ENCODE measurements around the gene NUP85.
A peak's percentile ranks its signal among the peaks of the same experiment; 100 is the strongest.
"Not testable (repeated sequence)": the region's sequence is repeated elsewhere in the genome, so short reads cannot be mapped to it uniquely, and the experiment has no call there.

NUP85 gene

DNA sequence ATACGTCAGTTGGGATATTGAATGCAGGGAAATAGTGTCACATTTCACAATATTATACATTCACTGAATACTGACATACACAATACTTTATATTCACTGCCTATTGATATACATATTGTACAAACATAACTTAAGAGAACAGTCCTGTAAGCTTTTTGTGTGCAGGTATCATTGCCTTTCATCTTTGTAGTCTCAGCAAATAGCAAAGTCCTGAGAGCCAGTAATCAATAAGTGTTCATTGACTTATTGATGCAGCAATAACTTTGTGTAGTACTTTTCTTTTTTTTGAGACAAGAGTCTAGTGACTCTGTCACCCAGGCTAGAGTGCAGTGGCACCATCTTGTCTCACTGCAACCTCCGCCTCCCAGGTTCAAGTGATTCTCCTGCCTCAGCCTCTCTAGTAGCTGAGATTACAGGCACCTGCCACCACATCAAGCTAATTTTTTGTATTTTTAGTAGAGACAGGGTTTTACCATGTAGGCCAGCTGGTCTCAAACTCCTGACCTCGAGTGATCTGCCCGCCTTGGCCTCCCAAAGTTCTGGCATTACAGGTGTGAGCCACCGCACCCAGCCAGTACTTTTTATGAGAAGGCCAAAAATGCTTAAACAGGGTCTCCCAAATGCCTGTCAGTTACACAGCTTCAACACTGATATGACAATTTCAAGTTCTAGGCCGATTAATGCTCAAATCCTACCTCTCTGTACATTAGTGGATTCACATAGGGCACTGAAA is 5.4 kb upstream of the NUP85 start:
- no peak for DNase-seq (ENCODE audit: low spot score)

DNA sequence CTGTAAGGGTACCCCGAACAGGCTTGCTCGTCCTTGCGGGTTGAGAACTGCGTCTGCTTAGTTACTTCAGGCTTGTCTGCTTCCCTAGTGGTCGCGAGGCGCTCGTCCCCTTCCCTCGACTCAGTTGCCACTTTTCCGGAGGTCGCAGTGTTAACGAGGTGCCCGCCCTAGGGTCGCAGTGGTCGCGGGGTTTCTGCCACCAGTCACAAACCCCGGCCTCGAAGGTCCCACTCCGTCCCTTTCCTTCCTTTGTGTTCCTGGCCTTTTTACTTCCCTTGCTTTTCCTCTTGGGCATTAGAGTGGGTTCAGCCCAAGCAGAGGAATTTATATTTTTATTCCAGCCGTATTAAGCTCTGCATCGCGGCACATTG is 299 bp downstream of the NUP85 start:
- no peak for DNase-seq (ENCODE audit: low spot score)

DNA sequence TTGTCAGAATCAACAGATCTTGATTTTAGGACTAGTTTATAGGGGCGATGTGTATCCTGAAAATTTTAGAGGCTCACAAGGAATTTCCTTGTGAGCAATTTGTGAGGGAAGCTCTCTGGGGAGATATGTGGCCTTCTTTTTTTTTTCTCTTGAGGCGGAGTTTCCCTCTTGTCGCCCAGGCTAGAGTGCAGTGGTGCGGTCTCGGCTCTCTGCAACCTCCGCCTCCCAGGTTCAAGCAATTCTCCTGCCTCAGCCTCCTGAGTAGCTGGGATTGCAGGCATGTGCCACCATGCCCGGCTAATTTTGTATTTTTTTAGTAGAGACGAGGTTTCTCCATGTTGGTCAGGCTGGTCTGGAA is 1.6 kb downstream of the NUP85 start:
- DNase-seq (ENCODE audit: low spot score): not testable (repeated sequence)

DNA sequence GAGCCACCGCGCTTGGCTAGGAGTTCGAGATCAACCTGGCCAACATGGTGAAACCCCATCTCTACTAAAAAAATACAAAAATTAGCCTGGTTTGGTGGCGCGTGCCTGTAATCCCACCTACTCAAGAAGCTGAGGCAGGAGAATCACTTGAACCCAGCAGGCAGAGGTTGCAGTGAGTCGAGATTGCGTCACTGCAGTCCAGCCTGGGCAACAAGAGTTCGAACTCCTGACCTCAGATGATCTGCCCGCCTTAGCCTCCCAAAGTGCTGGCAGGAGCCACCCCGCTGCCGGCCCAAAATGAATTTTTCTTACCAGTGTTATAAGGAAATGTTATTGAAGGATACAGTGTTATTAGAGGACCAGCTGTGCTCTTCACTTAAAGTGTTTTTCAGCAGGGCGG is 2.3 kb downstream of the NUP85 start:
- DNase-seq (ENCODE audit: low spot score): no peak

DNA sequence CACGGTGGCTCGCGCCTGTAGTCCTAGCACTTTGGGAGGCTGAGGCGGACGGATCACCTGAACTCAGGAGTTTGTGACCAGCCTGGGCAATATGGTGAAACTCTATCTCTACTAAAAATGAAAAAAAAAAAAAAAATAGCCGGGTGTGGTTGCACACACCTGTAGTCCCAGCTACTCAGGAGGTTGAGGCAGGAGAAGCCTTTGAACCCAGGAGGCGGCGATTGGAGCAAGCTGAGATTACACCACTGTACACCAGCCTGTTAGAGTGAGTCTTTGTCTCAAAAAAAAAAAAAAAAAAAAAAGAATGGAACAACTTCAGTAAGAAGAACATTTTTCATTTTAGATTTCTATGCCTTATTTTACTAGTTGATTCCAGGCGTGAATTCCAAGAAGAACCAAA is 2.7 kb downstream of the NUP85 start:
- no peak for DNase-seq (ENCODE audit: low spot score)

DNA sequence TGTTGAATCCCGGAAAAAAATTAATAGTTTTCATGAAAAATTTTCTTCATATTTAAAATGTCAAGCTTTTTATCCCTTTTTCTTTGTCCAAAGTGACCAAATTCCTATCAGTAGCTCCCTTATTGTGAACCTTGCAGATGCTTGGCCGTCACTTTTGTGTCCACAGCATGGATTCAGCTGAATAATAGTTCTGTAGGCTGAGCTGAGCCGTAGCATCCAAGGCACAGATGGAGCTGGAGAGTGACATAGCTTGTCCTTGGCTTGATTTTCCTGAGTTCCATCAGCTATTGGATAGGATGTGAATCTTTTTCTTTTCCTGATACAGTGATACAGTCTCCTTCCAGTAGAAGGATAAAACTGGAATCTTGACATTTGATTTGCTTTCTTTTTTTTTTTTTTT is 3.6 kb downstream of the NUP85 start:
- no peak for DNase-seq (ENCODE audit: low spot score)

DNA sequence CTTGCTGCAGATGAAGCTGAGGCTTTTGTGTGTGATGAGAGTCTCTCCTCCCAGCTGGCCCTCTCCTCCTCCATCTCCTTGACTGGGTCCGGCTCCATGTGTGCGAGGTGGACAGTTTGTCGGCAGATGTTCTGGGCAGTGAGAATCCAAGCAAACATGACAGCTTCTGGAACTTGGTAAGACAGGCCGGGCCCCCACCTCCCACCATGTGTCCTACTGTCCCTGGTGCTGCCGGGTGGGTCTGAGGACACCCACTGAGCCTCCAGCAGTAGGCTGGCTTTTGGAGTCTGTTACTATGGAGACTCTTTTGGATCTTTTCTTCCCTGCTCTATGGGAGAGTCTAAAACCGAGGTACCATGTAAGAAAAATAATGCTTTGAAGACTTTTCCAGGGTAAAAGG is 12.7 kb downstream of the NUP85 start:
- DNase-seq (ENCODE audit: low spot score): no peak

DNA sequence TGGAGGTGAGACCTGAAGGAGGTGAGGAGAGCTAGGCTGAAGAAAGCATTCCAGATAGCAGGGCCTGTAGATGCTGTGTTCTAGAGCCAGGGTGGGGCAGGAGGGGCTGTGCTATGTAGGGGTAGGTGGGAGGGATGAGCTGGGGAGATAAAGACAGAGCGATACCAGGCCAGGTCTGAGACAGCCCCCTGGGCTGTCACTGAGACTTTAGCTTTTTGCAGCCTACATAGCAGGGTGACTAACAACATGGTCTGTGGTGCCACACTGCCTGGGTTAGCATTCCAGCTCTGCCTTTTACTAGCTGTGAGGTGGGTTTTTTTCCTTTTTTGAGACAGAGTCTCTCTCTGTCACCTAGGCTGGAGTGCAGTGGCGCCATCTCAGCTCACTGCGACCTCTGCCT is 14.3 kb downstream of the NUP85 start:
- no peak for DNase-seq (ENCODE audit: low spot score)

DNA sequence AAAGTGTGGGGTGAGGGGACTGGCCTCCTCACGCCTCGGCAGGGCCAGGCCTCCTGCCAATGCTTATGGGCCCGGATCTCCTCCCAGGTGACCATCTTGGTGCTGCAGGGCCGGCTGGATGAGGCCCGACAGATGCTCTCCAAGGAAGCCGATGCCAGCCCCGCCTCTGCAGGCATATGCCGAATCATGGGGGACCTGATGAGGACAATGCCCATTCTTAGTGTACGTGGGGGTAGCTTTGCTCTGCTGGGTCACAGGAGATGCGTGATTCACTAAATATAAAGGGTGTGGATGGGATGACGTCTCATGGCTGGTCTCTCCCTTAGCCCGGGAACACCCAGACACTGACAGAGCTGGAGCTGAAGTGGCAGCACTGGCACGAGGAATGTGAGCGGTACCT is 19.5 kb downstream of the NUP85 start:
- no peak for DNase-seq (ENCODE audit: low spot score)

DNA sequence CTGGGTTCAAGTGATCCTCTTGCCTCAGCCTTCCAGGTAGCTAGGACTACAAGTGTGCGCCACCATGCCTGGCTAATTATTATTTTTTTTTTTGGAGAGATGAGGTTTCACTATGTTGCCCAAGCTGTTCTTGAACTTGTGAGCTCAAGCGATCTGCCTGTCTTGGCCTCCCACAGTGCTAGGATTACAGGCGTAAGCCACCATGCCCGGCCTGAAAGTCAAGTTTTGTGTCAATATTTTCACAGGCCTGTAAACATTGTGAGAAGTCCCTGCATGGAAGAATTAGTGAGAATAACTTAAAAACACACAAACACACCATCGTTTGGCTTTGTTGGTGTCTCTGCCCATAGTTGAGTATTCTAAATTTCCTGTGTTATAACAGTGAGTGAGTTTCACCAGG is 22.2 kb downstream of the NUP85 start:
- no peak for DNase-seq (ENCODE audit: low spot score)

DNA sequence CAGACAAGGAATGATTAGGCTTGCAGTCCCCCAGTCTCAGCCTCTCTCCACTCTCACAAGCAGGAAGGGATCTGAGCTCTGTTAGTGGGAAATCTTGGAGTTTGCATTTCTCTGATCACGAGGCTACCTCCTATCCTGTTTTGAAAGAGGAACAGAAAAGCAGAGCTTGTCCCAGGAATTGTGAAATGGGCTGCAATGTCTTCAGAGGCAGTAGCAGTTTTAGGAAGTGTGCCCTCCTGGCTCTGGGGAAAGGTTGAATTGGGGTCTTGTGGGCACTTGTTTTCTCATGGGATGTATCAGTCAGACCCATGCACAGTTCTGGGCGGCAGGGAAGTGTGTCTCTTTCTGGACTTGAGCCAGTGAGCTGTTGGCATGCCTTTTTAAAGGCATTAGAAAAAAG is 22.8 kb downstream of the NUP85 start:
- DNase-seq (ENCODE audit: low spot score): no peak

DNA sequence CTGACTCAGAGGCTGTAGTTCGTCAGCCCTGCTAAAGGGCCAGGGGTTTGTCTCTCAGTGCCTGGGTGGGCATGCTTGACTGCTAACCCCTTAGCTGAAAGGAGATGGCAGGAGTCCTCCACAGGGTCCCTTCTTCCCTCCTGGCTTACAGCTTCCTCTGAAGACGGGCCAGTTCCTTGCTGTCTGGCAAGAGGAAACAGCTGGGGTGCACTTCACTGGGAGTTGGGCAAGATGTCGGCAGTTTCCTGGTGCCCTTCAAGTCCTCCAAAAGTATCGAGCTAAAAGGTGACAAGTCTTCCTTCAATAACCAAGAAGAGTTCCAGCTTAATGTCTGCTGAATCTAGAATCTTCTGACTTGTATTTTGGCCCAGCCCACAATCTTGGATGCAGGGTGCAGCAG is 23.4 kb downstream of the NUP85 start:
- no peak for DNase-seq (ENCODE audit: low spot score)

DNA sequence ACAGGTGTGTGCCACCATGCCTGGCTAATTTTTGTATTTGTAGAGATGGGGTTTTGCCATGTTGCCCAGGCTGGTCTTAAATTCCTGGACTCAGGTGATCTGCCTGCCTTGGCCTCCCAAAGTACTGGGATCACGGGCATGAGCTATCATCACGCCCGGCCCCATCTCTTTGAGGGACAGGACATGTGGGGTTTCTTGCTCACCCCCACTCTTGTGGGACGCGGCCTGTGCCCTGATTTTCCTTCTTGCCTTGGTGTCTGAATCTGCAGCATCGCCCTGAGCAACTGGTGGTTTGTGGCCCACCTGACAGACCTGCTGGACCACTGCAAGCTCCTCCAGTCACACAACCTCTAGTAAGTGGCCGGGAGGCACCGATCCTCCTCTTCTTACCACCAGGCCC is 25.6 kb downstream of the NUP85 start:
- DNase-seq (ENCODE audit: low spot score): no peak

DNA sequence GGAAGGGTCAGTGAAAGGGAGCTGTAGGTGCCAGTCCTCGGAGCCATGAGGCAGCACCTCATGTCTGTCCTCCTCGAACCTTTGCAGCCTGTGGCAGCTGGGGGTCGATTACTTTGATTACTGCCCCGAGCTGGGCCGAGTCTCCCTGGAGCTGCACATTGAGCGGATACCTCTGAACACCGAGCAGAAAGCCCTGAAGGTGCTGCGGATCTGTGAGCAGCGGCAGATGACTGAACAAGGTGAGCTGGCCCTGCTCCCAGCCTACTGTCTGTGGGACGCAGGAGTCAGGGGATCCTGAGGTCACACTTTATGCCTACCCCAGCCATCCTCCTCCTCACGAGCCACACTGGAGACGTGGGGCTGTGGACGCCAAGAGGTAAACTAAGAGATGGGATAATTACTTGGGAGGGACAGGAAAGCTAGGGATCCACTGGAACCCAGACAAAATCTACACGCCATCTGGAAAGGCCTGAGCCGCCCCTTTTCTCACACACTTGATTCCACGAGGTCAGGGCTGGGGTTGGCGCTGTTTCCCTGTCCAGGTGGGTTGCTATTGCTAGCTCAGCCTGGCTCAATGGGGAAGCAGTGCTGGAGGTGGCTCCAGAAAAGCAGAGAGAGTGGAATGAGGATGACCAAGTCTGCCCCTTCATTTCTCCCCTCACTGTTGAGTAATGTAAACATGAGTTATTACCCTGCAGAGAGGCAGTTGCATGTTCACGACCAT is 26.4 kb downstream of the NUP85 start:
- DNase-seq (ENCODE audit: low spot score): no peak

DNA sequence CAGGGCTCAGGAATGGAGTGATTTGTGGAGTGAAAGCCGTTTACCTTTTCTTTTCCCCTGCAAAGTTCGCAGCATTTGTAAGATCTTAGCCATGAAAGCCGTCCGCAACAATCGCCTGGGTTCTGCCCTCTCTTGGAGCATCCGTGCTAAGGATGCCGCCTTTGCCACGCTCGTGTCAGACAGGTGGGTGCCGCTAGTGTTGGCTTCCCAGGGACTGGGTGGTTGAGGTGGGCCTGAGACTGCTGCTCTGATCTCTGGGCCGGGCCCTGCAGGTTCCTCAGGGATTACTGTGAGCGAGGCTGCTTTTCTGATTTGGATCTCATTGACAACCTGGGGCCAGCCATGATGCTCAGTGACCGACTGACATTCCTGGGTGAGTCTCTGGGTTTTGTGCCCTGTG is 27.3 kb downstream of the NUP85 start:
- DNase-seq (ENCODE audit: low spot score): no peak

DNA sequence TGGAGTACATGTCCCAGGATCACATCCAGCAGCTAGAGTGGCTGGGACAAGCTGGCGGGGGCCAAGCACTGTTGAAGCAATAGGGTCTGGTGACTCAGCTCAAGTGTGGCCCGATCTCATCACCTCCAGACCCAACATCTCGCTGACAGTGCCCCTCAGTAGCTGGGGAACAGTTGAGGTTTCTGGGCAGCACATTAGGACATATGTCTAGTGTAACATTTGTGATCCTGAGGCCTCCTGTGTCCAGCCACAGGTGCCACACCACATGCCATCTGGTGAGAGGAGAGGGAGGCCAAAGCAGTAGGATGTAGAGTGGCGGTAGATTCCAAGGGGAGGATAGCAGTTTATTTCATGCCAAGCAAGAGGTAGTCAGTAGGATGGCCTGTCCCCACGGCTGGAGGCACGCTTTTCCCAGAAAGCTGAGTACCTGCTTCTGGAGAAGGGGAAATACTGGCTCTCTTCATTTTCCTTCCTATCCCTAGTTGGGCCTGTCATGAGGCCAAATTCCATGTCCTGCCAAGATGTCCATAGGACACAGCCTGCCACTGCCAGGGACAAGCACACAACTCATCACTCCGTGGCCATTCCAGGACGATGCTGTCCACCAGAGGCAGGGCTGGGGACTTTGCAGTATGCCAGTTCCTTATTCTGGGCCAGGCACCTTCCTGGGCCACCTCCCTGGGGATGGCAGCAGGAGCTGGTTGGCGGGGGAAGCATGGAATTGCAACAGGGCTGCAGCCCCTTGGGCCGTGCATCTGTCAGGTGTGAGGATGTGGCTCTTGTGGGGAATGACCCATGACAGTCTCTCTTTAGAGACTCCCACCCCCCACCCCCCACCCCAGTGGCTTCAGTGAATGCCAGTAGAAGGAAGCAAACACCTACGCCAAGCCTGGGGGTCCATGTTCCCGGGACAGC is 31.9 kb downstream of the NUP85 start:
- DNase-seq (ENCODE audit: low spot score): no peak

DNA sequence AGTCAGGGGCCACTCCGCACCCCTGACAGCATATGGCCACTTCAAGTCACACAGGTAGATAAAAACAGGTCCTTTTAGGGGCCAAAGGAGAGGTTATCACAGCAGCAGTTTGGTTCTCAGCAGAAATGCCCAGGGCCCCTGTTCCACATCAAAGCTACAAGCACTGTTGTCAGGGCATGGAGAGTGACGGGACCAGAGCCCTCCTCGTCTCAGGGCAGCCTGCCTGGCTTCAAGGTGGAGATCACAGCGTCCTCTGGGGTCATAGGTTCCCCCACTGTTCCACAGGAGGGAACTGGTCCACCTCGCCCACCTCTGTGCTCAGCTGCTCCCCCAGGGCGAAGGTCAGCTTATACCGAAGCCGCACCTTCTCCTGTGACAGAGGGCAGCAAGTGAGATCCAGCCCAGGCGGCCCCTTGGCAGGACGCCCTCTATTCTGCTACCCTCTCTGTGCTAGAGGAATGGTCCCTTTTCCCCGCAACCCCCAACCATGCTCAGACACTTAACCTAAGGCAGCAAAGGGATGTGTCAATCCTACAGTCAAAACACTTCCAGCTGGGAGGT is 32.6 kb downstream of the NUP85 start:
- no peak for DNase-seq (ENCODE audit: low spot score)

DNA sequence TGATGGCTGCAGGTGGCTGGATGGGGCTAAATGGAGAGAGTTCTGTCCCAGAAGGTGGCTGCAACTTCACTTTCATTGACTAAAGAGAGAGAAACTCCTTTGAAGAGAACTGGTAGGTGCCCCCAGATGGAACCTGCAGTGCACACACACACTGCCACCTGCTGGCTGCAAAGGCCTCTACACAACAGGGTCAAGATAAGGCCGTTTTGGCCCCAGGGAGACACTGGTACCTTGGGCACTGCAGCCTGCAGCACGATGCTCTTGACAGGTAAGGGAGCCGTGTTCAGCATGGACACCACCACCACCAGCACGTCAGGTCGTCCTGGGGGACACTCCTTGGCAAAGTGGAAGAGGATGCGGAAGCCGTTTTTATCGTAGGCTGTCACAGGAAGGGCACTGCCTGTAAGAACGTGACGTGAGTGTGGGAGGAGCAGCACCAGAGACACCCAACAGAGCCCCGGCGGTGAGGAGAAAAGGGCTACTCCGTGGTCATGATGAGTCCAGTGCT is 33.3 kb downstream of the NUP85 start:
- peak; percentile 65 for DNase-seq (ENCODE audit: low spot score)

DNA sequence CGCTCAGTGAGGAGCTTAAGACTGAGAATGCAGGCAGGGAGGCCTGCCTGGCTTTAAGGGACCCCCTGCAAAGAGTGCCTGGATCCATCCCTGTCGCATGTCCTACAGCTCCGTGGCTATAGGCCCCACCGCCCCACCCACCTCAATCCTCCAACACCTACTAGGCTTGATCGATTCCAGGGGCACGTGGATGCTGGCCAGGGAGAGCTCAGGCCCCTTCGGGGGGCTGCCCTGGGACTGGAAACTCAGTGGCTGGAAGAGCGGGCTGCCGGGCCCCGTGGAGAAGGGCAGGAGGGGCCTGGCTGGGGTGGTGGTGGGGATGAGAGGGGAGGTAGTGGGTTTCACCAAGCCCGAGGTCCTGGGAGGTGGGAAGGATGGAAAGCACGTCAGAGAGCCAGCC is 33.7 kb downstream of the NUP85 start:
- DNase-seq (ENCODE audit: low spot score): no peak

DNA sequence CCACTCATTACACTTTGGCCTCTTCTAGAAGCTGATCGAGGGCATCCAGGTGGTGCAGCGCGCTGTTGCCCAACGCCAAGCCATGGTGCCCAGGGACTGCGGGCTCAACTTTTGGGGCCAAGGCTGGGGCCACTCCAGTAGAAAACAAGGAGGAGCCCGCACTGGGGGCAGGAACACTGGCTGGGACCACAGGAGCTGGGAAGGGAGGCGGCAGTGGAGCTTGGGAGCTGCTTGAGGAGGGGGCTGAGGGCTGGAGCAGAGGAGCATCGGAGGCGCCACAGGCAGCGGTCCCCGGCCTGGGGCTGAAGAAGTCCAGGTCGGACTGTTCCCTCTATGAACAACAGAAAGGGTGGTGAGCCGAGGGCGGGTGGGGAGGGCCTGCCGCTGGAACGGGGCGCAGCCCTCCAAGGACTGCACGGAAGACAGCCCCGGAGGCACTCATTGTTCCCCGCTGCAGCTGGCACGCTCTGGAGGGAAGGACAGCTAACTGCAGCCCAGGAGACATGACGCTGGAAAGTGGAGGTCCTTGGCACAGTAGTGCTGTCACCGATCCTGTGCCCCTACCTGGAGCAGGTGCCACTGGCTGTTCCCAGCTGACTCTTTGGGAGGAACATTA is 34.4 kb downstream of the NUP85 start:
- DNase-seq (ENCODE audit: low spot score): no peak

DNA sequence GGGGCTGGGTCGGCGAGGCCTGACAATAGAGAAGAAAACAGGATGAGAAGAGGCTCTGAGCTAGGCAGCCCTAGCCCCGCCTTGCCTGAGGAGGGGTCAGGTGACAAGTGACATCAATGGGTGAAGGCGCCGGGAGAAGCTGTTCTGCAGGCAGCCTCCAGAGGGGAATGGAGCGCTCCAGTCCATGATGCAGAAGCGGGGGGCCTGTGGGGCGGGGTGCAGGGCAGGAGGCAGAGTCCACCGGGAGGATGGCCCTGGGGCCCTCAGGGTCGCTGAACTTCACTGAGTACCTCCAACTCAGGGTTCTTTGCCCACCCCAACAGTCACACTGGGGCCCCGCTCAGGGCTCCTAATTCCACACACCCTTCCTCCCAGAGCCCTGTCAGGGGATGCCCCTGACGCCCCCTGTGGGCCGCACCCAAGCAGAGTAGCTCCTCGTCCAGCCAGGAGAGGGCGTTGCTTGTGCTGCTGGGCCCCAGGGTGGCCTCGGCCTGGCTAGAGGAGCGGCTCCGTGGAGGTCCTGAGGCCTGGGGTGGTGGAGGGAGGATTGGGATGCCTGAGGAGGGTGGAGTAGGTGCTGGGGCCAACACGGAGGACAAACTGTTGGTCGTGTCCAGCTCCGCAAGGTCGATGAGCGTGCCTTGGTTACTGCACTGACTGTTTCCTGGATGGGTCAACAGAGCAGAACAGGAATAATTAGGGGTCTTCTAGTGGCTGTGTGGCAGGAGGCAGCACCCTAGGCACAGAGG is 35.1 kb downstream of the NUP85 start:
- peak; percentile 30 for DNase-seq (ENCODE audit: low spot score)

DNA sequence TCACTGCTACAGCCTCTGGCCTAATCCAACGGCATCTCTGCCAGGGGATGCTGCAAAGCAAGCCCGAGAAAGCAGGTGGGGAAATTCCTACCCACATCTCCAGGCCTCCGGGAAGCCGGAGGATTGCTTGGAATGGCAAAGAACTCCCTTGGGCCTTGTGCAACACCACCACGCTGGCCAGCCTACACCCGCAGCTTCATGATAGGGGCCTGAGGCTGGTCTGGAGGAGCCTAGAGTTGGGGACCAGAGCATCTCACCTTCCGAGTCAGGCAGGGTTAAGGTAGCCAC is 35.6 kb downstream of the NUP85 start:
- no peak for DNase-seq (ENCODE audit: low spot score)

Data from activated CD4-positive, alpha-beta T cell treated with anti-CD3 and anti-CD28 coated beads, Interleukin-2, Interleukin-4, amounts not matched to agents 100 ng/mL and 50 ng/mL, durations not matched to agents 16 hours and 8 hours (primary cell).